PC-9 (cell line): ENCODE results near the gene ANKRD61.

Experiments used
- EZH2 ChIP-seq: fragments of 200-600 bp; sonication (generic); IDR thresholded peaks from 2 replicates; pipeline ENCODE4 v1.8.0; 2017; ENCODE audit warnings: antibody characterized with exemption, low read depth
- TF ChIP-seq, protein P1 (sequence below): fragments of 200-600 bp; sonication (generic); conservative IDR thresholded peaks from 2 replicates; pipeline ENCODE4 v1.6.1; 2017; ENCODE audit warnings: mixed run types, antibody characterized with exemption, mild to moderate bottlenecking, moderate library complexity

DNA sequence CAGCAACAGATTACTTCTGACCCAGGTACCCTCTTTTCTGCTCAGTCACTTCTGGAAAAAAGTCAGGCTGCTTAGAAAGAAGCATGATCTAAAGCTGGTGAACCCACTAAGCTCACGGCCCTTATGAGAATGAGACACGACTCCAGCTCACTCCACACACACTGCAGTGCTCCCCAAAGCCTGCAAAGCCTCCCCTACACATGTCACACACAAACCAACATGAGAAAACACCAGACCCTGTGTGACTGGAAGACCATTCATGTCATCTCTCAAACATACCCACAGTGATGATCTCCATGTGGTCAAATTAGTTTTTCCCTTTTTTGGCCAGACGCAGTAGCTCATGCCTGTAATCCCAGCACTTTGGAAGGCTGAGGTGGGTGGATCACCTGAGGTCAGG is 391 bp downstream of the ANKRD61 start:
- TF ChIP-seq, protein P1, sequence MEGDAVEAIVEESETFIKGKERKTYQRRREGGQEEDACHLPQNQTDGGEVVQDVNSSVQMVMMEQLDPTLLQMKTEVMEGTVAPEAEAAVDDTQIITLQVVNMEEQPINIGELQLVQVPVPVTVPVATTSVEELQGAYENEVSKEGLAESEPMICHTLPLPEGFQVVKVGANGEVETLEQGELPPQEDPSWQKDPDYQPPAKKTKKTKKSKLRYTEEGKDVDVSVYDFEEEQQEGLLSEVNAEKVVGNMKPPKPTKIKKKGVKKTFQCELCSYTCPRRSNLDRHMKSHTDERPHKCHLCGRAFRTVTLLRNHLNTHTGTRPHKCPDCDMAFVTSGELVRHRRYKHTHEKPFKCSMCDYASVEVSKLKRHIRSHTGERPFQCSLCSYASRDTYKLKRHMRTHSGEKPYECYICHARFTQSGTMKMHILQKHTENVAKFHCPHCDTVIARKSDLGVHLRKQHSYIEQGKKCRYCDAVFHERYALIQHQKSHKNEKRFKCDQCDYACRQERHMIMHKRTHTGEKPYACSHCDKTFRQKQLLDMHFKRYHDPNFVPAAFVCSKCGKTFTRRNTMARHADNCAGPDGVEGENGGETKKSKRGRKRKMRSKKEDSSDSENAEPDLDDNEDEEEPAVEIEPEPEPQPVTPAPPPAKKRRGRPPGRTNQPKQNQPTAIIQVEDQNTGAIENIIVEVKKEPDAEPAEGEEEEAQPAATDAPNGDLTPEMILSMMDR: no peak
- no peak for TF ChIP-seq EZH2
